ENCODE results near the gene ATG5.

- no peak for TF ChIP-seq ZFX (IDR thresholded peaks at IDR 0.05)
- TF ChIP-seq, protein P1, sequence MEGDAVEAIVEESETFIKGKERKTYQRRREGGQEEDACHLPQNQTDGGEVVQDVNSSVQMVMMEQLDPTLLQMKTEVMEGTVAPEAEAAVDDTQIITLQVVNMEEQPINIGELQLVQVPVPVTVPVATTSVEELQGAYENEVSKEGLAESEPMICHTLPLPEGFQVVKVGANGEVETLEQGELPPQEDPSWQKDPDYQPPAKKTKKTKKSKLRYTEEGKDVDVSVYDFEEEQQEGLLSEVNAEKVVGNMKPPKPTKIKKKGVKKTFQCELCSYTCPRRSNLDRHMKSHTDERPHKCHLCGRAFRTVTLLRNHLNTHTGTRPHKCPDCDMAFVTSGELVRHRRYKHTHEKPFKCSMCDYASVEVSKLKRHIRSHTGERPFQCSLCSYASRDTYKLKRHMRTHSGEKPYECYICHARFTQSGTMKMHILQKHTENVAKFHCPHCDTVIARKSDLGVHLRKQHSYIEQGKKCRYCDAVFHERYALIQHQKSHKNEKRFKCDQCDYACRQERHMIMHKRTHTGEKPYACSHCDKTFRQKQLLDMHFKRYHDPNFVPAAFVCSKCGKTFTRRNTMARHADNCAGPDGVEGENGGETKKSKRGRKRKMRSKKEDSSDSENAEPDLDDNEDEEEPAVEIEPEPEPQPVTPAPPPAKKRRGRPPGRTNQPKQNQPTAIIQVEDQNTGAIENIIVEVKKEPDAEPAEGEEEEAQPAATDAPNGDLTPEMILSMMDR (conservative IDR thresholded peaks at IDR 0.05) = no peak
These were observed 162.1 kb downstream of the ATG5 start for GRCh38 chr6:106163446-106163965.

Measured in C4-2B (cell line).